ENCODE data around the gene KCND3.

- TF ChIP-seq EZH2 (IDR thresholded peaks at IDR 0.05; ENCODE audit: low read depth, unreplicated experiment) = no peak
- TF ChIP-seq CTCF (conservative IDR thresholded peaks at IDR 0.05; ENCODE audit: low read depth in 2 of 2) = no peak
- no peak for TF ChIP-seq REST (IDR thresholded peaks at IDR 0.05; ENCODE audit: unreplicated experiment)
- no peak for TF ChIP-seq CREB1 (CRISPR knock-in tag; IDR thresholded peaks at IDR 0.05; ENCODE audit: low read depth)
- TF ChIP-seq POLR2AphosphoS5 (IDR thresholded peaks at IDR 0.05; ENCODE audit: low read depth) = no peak
- no peak for TF ChIP-seq EZH2phosphoT487 (IDR thresholded peaks at IDR 0.05; ENCODE audit: unreplicated experiment)
- no peak for TF ChIP-seq ZNF462 (CRISPR knock-in tag; IDR thresholded peaks at IDR 0.05)
- no peak for TF ChIP-seq ETS1 (IDR thresholded peaks at IDR 0.05)
- no peak for TF ChIP-seq ZNF114 (CRISPR knock-in tag; IDR thresholded peaks at IDR 0.05)
- no peak for TF ChIP-seq STAT1 (IDR thresholded peaks at IDR 0.05; ENCODE audit: unreplicated experiment)
These were observed 46.4 kb downstream of the KCND3 start for GRCh38 chr1:111943066-111943465.
